Activated T-helper 9 cell treated with anti-CD3 and anti-CD28 coated beads, Interleukin-2, amount 50 U/mL, for 16 hours (primary cell): Measurements from ENCODE around the gene TPK1.

ENCODE experiments used
- DNase-seq: peaks from one replicate; pipeline ENCODE4 v3.0.0-alpha.2; 2020; ENCODE audit warnings: low read depth

Gene TPK1

DNA sequence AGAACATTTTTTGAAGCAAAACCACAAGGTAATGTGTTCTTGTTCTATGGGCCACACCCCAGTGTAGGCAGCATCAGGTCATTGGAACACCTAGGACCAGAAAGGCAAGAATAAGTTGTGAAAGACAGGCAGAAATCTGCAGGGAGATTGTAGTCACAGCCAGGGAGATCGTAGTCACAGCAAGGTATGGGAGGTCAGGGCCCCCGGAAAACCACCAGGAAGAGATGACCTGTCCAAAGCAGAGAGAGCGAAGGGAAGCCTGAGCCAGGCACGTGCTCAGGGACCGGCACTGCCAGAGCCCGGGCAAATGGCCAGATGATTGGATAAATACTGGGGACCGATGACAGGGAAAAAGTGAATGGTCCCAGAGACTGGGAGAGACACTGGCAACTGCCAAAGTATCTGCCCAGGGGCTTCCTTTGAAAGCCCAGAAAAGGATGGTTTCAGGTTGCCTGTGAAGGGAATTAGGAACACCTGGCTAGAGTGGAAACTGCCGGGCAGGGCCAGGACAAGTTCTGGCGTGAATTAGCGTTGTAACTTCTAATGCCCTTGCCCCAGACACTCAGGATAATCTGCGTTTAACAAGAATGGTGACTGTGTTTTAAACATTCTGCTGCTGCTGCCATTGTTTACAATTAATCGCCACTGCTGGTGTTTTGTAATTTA lies 428.5 kb downstream of the TPK1 start:
- no peak for DNase-seq

- no peak for DNase-seq
These were observed 430.9 kb downstream of the TPK1 start for GRCh38 chr7:144404946-144405345.

GRCh38 chr7:144403649-144404061 lies 432.2 kb downstream of the TPK1 start, which contains the start of gene NOBOX:
Gene NOBOX, minus strand, starts transcription at chr7:144403693.
- DNase-seq = no peak

GRCh38 chr7:144403102-144403501 lies 432.8 kb downstream of the TPK1 start:
- no peak for DNase-seq
